ENCODE measurements around the gene METRN.

The METRN gene

DNA sequence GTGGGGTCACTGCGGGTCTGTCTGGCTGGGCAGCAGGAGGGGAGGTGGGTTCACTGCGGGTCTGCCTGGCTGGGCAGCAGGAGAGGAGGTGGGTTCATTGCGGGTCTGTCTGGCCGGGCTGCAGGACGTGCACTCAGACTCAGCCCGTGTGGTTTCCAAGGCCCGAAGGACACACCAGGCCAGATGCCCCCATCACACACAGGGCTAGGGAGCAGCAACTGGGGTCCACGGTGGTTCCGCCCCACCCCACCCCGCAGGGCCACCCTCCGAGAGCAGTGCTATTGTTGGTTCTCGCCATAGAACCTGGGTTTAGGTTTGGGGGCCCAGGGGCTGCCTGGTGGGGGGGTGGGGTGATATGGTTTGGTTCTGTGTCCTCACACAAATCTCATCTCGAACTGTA lies 31.7 kb downstream of the METRN start (continued):
- TF ChIP-seq SNAI2 (CRISPR knock-in tag; IDR thresholded peaks at IDR 0.05) (no peak), TOX (CRISPR knock-in tag; IDR thresholded peaks at IDR 0.05; ENCODE audit: borderline replicate concordance) (no peak), ZNF8 (CRISPR knock-in tag; IDR thresholded peaks at IDR 0.05) (no peak)

DNA sequence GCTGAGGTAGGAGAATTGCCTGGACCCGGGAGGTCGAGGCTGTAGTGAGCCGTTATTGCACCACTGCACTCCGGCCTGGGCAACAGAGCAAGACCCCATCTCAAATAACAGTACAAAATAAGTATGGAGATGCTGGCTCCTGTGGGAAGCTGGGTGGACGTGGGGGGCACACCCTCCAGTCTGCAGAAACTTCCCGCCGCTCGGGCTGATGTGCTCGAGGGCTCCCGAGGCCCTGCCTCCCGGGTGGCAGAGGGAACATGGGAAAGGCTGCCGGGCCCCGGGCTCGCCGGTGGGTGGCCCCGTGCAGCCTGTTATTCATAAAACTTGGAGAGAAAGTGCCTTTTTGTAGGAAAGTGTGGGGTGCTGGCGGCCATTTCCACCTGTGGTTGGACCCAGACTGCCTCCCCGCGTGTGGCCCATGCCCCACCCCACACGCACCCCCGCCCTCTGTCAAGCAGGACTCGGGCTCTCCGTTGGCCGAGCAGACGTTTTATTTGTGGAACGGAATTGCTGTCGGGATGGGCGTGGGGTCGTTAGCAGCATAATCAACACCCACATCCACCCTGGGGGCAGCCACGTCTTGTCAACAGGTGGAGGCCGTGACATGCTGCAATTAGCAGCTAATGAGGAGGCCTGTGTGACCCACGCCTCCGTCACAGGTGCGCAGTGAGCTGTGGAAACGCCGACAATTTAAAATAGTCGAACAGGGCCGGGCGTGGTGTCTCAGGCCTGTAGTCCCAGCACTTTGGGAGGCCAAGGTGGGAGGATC lies 33.2 kb downstream of the METRN start:
- TF ChIP-seq, protein P1, sequence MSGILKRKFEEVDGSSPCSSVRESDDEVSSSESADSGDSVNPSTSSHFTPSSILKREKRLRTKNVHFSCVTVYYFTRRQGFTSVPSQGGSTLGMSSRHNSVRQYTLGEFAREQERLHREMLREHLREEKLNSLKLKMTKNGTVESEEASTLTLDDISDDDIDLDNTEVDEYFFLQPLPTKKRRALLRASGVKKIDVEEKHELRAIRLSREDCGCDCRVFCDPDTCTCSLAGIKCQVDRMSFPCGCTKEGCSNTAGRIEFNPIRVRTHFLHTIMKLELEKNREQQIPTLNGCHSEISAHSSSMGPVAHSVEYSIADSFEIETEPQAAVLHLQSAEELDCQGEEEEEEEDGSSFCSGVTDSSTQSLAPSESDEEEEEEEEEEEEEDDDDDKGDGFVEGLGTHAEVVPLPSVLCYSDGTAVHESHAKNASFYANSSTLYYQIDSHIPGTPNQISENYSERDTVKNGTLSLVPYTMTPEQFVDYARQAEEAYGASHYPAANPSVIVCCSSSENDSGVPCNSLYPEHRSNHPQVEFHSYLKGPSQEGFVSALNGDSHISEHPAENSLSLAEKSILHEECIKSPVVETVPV (CRISPR knock-in tag; IDR thresholded peaks at IDR 0.05) = no peak
- TF ChIP-seq ISL1 (CRISPR knock-in tag; IDR thresholded peaks at IDR 0.05) (no peak), ZNF565 (CRISPR knock-in tag; conservative IDR thresholded peaks at IDR 0.05; ENCODE audit: low read depth) (no peak), ZFP3 (CRISPR knock-in tag; IDR thresholded peaks at IDR 0.05) (no peak), PPARA (CRISPR knock-in tag; IDR thresholded peaks at IDR 0.05; ENCODE audit: borderline replicate concordance) (no peak), ZNF70 (CRISPR knock-in tag; IDR thresholded peaks at IDR 0.05) (no peak), RARB (CRISPR knock-in tag; IDR thresholded peaks at IDR 0.05) (no peak), ZFP30 (CRISPR knock-in tag; IDR thresholded peaks at IDR 0.05) (no peak), GLIS3 (CRISPR knock-in tag; IDR thresholded peaks at IDR 0.05) (no peak)
- TF ChIP-seq, protein P2, sequence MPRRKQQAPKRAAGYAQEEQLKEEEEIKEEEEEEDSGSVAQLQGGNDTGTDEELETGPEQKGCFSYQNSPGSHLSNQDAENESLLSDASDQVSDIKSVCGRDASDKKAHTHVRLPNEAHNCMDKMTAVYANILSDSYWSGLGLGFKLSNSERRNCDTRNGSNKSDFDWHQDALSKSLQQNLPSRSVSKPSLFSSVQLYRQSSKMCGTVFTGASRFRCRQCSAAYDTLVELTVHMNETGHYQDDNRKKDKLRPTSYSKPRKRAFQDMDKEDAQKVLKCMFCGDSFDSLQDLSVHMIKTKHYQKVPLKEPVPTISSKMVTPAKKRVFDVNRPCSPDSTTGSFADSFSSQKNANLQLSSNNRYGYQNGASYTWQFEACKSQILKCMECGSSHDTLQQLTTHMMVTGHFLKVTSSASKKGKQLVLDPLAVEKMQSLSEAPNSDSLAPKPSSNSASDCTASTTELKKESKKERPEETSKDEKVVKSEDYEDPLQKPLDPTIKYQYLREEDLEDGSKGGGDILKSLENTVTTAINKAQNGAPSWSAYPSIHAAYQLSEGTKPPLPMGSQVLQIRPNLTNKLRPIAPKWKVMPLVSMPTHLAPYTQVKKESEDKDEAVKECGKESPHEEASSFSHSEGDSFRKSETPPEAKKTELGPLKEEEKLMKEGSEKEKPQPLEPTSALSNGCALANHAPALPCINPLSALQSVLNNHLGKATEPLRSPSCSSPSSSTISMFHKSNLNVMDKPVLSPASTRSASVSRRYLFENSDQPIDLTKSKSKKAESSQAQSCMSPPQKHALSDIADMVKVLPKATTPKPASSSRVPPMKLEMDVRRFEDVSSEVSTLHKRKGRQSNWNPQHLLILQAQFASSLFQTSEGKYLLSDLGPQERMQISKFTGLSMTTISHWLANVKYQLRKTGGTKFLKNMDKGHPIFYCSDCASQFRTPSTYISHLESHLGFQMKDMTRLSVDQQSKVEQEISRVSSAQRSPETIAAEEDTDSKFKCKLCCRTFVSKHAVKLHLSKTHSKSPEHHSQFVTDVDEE (CRISPR knock-in tag; IDR thresholded peaks at IDR 0.05) = no peak
- TF ChIP-seq, protein P3, sequence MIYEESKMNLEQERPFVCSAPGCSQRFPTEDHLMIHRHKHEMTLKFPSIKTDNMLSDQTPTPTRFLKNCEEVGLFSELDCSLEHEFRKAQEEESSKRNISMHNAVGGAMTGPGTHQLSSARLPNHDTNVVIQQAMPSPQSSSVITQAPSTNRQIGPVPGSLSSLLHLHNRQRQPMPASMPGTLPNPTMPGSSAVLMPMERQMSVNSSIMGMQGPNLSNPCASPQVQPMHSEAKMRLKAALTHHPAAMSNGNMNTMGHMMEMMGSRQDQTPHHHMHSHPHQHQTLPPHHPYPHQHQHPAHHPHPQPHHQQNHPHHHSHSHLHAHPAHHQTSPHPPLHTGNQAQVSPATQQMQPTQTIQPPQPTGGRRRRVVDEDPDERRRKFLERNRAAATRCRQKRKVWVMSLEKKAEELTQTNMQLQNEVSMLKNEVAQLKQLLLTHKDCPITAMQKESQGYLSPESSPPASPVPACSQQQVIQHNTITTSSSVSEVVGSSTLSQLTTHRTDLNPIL (CRISPR knock-in tag; IDR thresholded peaks at IDR 0.05; ENCODE audit: low read depth) = no peak
- TF ChIP-seq, protein P4, sequence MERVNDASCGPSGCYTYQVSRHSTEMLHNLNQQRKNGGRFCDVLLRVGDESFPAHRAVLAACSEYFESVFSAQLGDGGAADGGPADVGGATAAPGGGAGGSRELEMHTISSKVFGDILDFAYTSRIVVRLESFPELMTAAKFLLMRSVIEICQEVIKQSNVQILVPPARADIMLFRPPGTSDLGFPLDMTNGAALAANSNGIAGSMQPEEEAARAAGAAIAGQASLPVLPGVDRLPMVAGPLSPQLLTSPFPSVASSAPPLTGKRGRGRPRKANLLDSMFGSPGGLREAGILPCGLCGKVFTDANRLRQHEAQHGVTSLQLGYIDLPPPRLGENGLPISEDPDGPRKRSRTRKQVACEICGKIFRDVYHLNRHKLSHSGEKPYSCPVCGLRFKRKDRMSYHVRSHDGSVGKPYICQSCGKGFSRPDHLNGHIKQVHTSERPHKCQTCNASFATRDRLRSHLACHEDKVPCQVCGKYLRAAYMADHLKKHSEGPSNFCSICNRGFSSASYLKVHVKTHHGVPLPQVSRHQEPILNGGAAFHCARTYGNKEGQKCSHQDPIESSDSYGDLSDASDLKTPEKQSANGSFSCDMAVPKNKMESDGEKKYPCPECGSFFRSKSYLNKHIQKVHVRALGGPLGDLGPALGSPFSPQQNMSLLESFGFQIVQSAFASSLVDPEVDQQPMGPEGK (CRISPR knock-in tag; IDR thresholded peaks at IDR 0.05; ENCODE audit: borderline replicate concordance) = no peak
- no peak for ATAC-seq

DNA sequence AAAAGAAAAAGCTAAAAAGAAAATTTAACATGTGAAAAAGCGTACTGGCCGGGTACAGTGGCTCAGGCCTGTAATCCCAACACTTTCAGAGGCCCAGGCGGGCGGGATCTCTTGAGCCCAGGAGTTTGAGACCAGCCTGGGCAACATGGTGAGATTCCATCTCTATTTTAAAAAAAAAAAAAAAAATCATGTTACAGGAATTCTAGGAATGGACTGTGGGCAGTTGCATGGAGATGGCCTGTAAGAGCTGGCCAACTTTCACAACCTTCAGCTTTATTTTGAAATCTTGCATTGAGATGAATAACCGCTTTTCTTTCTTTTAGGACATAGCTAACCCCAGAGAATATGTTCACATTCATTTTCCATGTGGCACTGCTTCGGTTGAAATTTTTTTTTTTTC lies 34.1 kb downstream of the METRN start:
- peak; percentile 79 for ATAC-seq
- TF ChIP-seq SNAI2 (CRISPR knock-in tag; IDR thresholded peaks at IDR 0.05) = no peak
- TF ChIP-seq, protein P1 (CRISPR knock-in tag; IDR thresholded peaks at IDR 0.05) = no peak
- TF ChIP-seq OSR1 (CRISPR knock-in tag; IDR thresholded peaks at IDR 0.05) = no peak
- TF ChIP-seq ARNTL (CRISPR knock-in tag; IDR thresholded peaks at IDR 0.05; ENCODE audit: borderline replicate concordance, low read depth) = no peak
- TF ChIP-seq ISL1 (CRISPR knock-in tag; IDR thresholded peaks at IDR 0.05) = no peak
- TF ChIP-seq PPARA (CRISPR knock-in tag; IDR thresholded peaks at IDR 0.05; ENCODE audit: borderline replicate concordance) = no peak
- TF ChIP-seq, protein P4 (CRISPR knock-in tag; IDR thresholded peaks at IDR 0.05; ENCODE audit: borderline replicate concordance) = no peak
- TF ChIP-seq TOX (CRISPR knock-in tag; IDR thresholded peaks at IDR 0.05; ENCODE audit: borderline replicate concordance) = no peak
- no peak for TF ChIP-seq ZC3H10 (CRISPR knock-in tag; IDR thresholded peaks at IDR 0.05)
- no peak for TF ChIP-seq ESRRG (CRISPR knock-in tag; IDR thresholded peaks at IDR 0.05)
- TF ChIP-seq, protein P5, sequence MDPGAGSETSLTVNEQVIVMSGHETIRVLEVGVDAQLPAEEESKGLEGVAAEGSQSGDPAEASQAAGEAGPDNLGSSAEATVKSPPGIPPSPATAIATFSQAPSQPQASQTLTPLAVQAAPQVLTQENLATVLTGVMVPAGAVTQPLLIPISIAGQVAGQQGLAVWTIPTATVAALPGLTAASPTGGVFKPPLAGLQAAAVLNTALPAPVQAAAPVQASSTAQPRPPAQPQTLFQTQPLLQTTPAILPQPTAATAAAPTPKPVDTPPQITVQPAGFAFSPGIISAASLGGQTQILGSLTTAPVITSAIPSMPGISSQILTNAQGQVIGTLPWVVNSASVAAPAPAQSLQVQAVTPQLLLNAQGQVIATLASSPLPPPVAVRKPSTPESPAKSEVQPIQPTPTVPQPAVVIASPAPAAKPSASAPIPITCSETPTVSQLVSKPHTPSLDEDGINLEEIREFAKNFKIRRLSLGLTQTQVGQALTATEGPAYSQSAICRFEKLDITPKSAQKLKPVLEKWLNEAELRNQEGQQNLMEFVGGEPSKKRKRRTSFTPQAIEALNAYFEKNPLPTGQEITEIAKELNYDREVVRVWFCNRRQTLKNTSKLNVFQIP (CRISPR knock-in tag; IDR thresholded peaks at IDR 0.05; ENCODE audit: borderline replicate concordance, low read depth) = no peak
- TF ChIP-seq GLIS3 (CRISPR knock-in tag; IDR thresholded peaks at IDR 0.05) = no peak
- no peak for TF ChIP-seq CSDC2 (CRISPR knock-in tag; IDR thresholded peaks at IDR 0.05)
- no peak for TF ChIP-seq BACH2 (CRISPR knock-in tag; IDR thresholded peaks at IDR 0.05; ENCODE audit: borderline replicate concordance)
- no peak for TF ChIP-seq ZNF8 (CRISPR knock-in tag; IDR thresholded peaks at IDR 0.05)
